ENCODE data around the gene AVP.

- TF ChIP-seq CTCF (IDR thresholded peaks at IDR 0.05; ENCODE audit: poor library complexity, severe bottlenecking) = no peak
- no peak for TF ChIP-seq EZH2 (IDR thresholded peaks at IDR 0.05; ENCODE audit: borderline replicate concordance, insufficient read depth, low read length, poor library complexity, severe bottlenecking)
- no peak for TF ChIP-seq MXI1 (conservative IDR thresholded peaks at IDR 0.05; ENCODE audit: poor library complexity, severe bottlenecking)
- TF ChIP-seq POLR2AphosphoS5 (IDR thresholded peaks at IDR 0.05) = no peak
These were observed 51.9 kb downstream of the AVP start for GRCh38 chr20:3032624-3033023.
